ENCODE results near the gene CFTR. TPM values are rescaled to one million over a fixed set of nuclear protein-coding genes. Genes with fewer than 3 reads are reported as not detected.
A peak's percentile ranks its signal among the peaks of the same experiment; 100 is the strongest.
"Not testable (repeated sequence)": the region's sequence is repeated elsewhere in the genome, so short reads cannot be mapped to it uniquely, and the experiment has no call there.

CFTR gene
- total RNA-seq, 2 donors from 2014 or later: 251 to 329 TPM

DNA sequence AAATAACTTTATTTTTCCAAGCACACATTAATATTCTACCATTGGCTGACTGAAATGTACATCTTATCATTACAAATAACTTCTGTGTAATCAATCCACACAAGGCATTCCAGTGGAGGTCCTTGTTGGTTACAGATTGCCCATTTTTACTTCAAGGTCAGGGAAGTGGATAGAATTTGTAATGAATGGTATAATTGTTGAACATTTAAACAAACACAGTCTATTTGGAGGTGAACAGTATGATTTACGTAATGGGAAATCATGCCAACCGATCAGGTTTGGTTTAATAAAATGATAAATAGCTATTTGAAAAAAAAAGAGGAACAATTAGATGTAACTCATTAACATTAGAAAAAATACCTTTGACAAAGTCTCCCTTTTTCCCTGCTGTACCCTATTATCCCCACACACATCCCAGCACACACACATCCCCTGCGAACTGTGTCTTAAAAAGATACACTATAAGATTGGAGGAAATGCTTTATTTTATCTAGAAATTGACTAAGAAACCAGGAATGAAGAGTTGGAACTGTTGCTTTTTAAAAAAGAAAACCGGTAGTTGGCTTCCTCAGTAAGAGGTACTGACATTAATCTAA is 33.5 kb upstream of the CFTR start:
- Histone ChIP-seq H3K36me3 (replicated peaks in 1 of 2; ENCODE audit: insufficient read depth in 1 of 2, low read depth in 2 of 2) (no peaks in the 10 kb centered on the region), H3K27me3 (no peaks in the 10 kb centered on the region), H3K4me3 (no peak overlapping the region), H3K4me1 (peaks cover 10% of the 10 kb centered on the region), H3K27ac (peak overlapping the region in 3 of 4 donors; percentile 59 to 67 (median 63)), H3K9me3 (no peaks in the 10 kb centered on the region)
- ATAC-seq (peak; percentile 87), DNase-seq (peak in 1 of 4 donors; percentile 10)
- TF ChIP-seq POLR2A (IDR thresholded peaks at IDR 0.05): peak in 1 of 3 donors; percentile 9
- TF ChIP-seq, protein P1, sequence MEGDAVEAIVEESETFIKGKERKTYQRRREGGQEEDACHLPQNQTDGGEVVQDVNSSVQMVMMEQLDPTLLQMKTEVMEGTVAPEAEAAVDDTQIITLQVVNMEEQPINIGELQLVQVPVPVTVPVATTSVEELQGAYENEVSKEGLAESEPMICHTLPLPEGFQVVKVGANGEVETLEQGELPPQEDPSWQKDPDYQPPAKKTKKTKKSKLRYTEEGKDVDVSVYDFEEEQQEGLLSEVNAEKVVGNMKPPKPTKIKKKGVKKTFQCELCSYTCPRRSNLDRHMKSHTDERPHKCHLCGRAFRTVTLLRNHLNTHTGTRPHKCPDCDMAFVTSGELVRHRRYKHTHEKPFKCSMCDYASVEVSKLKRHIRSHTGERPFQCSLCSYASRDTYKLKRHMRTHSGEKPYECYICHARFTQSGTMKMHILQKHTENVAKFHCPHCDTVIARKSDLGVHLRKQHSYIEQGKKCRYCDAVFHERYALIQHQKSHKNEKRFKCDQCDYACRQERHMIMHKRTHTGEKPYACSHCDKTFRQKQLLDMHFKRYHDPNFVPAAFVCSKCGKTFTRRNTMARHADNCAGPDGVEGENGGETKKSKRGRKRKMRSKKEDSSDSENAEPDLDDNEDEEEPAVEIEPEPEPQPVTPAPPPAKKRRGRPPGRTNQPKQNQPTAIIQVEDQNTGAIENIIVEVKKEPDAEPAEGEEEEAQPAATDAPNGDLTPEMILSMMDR (IDR thresholded peaks at IDR 0.05): no peak
- intact Hi-C loops (cut with DNase I): no loop called here
- 24 to 29% methylated on average over 4 of the region's 4 CpGs for WGBS, 2 donors

DNA sequence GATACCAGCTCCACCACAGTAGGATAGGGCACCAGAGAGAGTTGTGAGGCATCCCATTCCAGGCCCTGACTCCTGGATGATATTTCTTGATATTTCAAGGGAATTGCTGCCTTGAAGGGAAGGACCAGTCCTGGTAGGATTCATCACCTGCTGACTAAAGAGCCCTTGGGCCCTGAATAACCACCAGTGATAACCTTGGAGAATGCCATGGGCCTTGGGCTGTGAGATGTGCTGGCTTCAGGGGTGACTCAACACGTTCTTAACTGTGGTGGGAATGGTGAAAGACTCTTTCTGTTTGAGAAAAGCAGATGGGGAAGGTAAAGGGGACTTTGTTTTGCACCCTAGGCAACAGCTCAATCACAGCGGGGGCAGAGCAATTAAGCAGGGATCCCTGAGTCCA is 31.2 kb upstream of the CFTR start:
- no peak for TF ChIP-seq POLR2A (IDR thresholded peaks at IDR 0.05)
- TF ChIP-seq, protein P1 (IDR thresholded peaks at IDR 0.05): no peak
- H3K4me3 ChIP-seq: no peak overlapping the region

DNA sequence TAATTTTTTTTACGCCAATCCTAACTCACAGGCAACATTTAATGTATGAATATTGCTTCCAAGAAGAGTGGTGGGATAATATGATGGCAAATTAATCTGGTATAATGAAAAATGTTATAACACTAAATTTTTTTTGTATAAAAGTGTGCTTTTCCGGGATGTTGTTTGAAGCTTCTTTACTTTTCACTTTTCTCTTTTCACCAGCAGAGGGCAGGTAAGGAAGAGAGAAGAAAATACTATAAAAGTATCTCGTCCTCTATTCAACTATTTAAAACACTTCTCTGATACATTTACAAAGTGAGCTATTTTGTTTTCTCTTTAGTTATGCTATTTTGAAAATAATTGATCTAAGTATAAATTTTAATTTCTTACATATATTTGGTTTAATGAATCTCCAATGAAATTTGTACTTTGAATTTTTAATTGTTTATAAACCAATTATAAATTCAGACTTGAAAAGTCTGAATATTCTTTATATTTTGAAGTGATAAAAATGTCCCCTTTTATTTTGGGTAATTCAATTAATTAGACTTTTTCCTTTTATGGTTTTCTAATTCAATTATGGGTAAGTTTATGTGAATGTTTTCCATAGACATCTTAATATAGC is 20.7 kb upstream of the CFTR start:
- ATAC-seq: peak; percentile 50

More for the DNA sequence above, 31.2 kb upstream of the CFTR start:
- H3K27ac ChIP-seq: peak overlapping the region; percentile 22 to 67 (median 54)
- H3K4me1 ChIP-seq: peaks cover 3% of the 10 kb centered on the region
- H3K9me3 ChIP-seq: no peaks in the 10 kb centered on the region
- ATAC-seq (no peak), DNase-seq (no peak)
- intact Hi-C loops (cut with DNase I): no loop called here
- H3K27me3 ChIP-seq: no peaks in the 10 kb centered on the region
- no peaks in the 10 kb centered on the region for H3K36me3 ChIP-seq (replicated peaks in 1 of 2; ENCODE audit: insufficient read depth in 1 of 2, low read depth in 2 of 2)
- WGBS, 2 donors: 64 to 75% methylated on average over 2 of the region's 2 CpGs

DNA sequence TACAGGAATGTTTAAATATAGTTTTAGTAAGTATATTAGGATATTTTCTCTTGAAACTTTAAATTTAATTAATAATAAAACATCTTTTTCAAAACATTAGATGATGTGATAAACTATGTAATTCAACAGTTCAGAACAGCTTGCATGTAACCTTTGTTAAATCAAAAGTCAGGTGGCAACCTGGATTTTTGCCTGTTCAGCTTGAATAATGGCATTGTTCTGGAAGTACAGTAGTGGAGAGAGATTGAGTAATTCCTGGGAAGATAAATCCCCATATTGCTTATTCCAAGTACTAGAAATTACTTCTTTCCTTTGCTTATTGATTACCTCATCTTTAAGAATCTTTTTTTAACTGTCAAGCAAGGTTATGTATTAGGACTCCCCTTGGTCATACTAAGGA is 20.1 kb upstream of the CFTR start:
- intact Hi-C loops (cut with DNase I): no loop called here
- H3K27ac ChIP-seq: peak overlapping the region in 1 of 4 donors; percentile 41
- no peaks in the 10 kb centered on the region for H3K36me3 ChIP-seq (replicated peaks in 1 of 2; ENCODE audit: insufficient read depth in 1 of 2, low read depth in 2 of 2)
- no peaks in the 10 kb centered on the region for H3K4me1 ChIP-seq
- TF ChIP-seq, protein P1 (IDR thresholded peaks at IDR 0.05): no peak
- TF ChIP-seq POLR2A (IDR thresholded peaks at IDR 0.05): no peak
- ATAC-seq: no peak
- no peaks in the 10 kb centered on the region for H3K27me3 ChIP-seq
- H3K4me3 ChIP-seq: no peak overlapping the region
- no peaks in the 10 kb centered on the region for H3K9me3 ChIP-seq
- peak in 1 of 4 donors; percentile 20 for DNase-seq

More for the DNA sequence above, 20.7 kb upstream of the CFTR start:
- TF ChIP-seq, protein P1 (IDR thresholded peaks at IDR 0.05): peak; percentile 14 to 63 (median 54)
- no peak for TF ChIP-seq POLR2A (IDR thresholded peaks at IDR 0.05)
- Histone ChIP-seq H3K4me3 (no peak overlapping the region), H3K27me3 (no peaks in the 10 kb centered on the region), H3K9me3 (no peaks in the 10 kb centered on the region), H3K4me1 (no peaks in the 10 kb centered on the region), H3K27ac (peak overlapping the region in 1 of 4 donors; percentile 41), H3K36me3 (replicated peaks in 1 of 2; ENCODE audit: insufficient read depth in 1 of 2, low read depth in 2 of 2) (no peaks in the 10 kb centered on the region)
- DNase-seq: no peak
- WGBS, 2 donors: 28% methylated on average over 3 of the region's 3 CpGs
- intact Hi-C loops (cut with DNase I): no loop called here

DNA sequence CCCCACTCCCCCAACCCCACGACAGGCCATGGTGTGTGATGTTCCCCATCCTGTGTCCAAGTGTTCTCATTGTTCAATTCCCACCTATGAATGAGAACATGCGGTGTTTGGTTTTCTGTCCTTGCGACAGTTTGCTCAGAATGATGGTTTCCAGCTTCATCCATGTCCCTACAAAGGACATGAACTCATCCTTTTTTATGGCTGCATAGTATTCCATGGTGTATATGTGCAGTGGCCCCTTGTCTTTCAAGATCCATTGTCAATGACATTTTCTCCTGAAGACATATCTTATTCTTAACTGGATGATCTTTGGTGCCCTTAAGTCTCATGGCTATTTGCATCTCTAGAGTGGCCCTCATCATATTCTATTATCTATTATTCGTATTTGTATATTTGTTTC is 19.0 kb upstream of the CFTR start:
- H3K4me3 ChIP-seq; ATAC-seq; H3K4me1 ChIP-seq; H3K36me3 ChIP-seq (replicated peaks in 1 of 2; ENCODE audit: insufficient read depth in 1 of 2, low read depth in 2 of 2); DNase-seq; H3K9me3 ChIP-seq; intact Hi-C loops (cut with DNase I); H3K27me3 ChIP-seq; H3K27ac ChIP-seq: not testable (repeated sequence)
- 91 to 93% methylated on average over 4 of the region's 4 CpGs for WGBS, 2 donors

Data from body of pancreas (tissue), 4 donors.